ENCODE results near the gene RRM2. TPM values are rescaled to one million over a fixed set of nuclear protein-coding genes. Genes with fewer than 3 reads are reported as not detected.
"Not testable (repeated sequence)": the region's sequence is repeated elsewhere in the genome, so short reads cannot be mapped to it uniquely, and the experiment has no call there.

Gene RRM2
- total RNA-seq, 6 donors from 2014 or later: 2.1 to 12.9 (median 3.2) TPM

DNA sequence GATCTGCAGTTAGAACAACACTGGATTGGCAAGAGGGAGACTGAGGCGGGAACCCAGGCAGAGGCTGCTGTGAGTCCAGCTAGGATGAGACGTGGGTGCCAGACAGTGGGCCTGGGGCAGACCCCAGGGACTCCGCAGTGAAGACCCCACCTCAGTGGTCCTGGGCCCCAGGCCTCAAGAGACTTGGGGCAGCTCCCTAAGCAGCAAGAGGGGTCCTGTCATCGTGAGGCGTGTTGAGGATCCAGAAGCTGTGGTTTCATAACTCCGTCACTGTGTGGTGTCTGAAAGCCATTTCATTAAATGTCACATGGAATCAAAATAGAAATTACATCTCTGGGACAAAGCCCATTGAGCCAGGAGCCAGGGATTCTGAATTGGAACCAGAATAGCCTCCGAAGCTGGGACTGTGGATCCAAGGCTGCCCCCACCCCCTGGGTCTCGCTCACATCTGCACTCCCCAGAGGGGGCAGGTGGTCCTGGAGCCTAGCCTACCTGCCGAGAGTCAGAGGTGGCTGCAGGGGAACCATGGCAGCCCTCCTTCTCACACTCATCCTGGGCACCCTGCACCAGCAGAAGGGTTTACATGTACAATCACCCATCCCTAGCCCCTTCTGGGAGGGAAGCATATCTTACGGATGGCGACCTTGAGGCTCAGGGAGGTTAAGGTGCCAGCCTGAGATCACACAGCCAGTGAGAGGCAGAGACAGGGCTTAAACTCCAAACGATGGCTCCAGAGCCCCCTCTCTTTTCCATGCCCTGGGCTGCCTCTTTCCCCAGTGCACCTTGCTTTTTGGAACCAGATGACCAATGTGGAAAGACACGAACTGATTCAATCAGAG lies 23.2 kb downstream of the RRM2 start:
- Histone ChIP-seq H3K36me3 (no peaks in the 10 kb centered on the region), H3K27ac (peak overlapping the region in 1 of 4 donors; percentile 30), H3K27me3 (no peaks in the 10 kb centered on the region), H3K4me3 (no peak overlapping the region), H3K4me1 (no peaks in the 10 kb centered on the region), H3K9me3 (no peaks in the 10 kb centered on the region)
- 78 to 91% methylated on average over 6 to 12 of the region's 13 CpGs for WGBS, 2 donors
- TF ChIP-seq POLR2AphosphoS5 (IDR thresholded peaks at IDR 0.05): no peak
- TF ChIP-seq EP300 (IDR thresholded peaks at IDR 0.05): no peak
- no peak for TF ChIP-seq POLR2A (IDR thresholded peaks at IDR 0.05)
- TF ChIP-seq, protein P1, sequence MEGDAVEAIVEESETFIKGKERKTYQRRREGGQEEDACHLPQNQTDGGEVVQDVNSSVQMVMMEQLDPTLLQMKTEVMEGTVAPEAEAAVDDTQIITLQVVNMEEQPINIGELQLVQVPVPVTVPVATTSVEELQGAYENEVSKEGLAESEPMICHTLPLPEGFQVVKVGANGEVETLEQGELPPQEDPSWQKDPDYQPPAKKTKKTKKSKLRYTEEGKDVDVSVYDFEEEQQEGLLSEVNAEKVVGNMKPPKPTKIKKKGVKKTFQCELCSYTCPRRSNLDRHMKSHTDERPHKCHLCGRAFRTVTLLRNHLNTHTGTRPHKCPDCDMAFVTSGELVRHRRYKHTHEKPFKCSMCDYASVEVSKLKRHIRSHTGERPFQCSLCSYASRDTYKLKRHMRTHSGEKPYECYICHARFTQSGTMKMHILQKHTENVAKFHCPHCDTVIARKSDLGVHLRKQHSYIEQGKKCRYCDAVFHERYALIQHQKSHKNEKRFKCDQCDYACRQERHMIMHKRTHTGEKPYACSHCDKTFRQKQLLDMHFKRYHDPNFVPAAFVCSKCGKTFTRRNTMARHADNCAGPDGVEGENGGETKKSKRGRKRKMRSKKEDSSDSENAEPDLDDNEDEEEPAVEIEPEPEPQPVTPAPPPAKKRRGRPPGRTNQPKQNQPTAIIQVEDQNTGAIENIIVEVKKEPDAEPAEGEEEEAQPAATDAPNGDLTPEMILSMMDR (IDR thresholded peaks at IDR 0.05): no peak
- DNase-seq: no peak
- no peak for ATAC-seq (ENCODE audit: low FRiP score in 2 of 2)

DNA sequence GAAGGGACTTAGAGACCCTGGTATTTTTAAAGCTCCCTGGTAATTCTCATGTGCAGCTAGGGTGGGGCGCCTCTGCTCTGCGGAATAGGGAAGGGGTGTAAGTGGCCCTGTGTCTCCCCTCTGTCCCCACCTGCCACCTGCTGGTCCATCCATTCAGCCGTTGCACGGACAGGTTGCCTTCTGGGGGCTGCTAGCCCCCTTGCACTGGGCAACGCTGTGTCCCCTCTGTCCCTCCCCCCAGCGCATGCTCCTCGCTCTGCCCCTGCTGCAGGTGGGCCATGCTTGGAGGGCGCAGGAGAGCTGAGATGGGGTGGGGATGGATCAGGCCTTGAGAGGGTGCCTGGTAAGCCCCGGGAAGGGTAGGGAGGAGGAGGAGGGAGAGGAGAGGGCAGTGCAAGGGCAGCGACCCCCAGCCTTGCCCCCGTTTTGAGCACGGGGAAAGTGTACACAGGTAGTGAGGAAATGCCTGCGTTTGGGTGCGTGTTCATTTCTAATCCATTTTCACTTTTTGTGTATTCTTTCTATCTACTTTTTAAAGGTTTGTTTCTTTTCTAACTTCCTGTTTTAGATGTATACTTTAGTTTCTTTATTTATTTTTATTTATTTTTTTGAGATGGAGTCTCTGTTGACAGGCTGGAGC lies 23.9 kb downstream of the RRM2 start:
- no peaks in the 10 kb centered on the region for H3K9me3 ChIP-seq
- no peak for ATAC-seq (ENCODE audit: low FRiP score in 2 of 2)

DNA sequence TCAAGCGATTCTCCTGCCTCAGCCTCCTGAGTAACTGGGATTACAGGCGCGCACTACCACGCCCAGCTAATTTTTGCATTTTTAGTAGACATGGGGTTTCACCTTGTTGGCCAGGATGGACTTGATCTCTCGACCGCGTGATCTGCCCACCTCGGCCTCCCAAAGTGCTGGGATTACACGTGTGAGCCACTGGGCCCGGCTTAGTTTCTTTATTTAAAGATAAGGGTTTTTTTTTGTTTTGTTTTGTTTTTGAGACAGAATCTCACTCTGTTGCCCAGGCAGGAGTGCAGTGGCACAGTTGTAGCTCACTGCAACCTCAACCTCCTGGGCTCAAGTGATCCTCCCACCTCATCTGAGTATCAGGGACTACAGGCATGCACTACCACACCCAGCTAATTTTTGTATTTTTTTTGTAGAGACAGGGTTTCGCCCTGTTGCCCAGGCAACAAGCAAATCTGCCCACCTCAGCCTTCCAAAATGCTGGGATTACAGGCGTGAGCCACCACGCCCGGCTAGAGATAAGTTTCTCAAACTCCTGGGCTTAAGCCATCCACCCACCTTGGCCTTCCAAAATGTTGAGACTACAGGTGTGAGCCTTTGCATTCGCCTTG lies 24.6 kb downstream of the RRM2 start:
- not testable (repeated sequence) for DNase-seq; H3K27me3 ChIP-seq; ATAC-seq (ENCODE audit: low FRiP score in 2 of 2); H3K4me1 ChIP-seq; H3K36me3 ChIP-seq; H3K4me3 ChIP-seq; H3K9me3 ChIP-seq; H3K27ac ChIP-seq
- 97% methylated on average over 15 of the region's 15 CpGs for WGBS, 2 donors

More for the DNA sequence above, 23.9 kb downstream of the RRM2 start:
- Histone ChIP-seq H3K27ac (no peak overlapping the region), H3K36me3 (no peaks in the 10 kb centered on the region), H3K4me3 (no peak overlapping the region), H3K4me1 (no peaks in the 10 kb centered on the region), H3K27me3 (no peaks in the 10 kb centered on the region)
- 91 to 92% methylated on average over 13 to 14 of the region's 14 CpGs for WGBS, 2 donors
- no peak for DNase-seq
- TF ChIP-seq, protein P1 (IDR thresholded peaks at IDR 0.05): no peak
- TF ChIP-seq EP300 (IDR thresholded peaks at IDR 0.05): no peak

DNA sequence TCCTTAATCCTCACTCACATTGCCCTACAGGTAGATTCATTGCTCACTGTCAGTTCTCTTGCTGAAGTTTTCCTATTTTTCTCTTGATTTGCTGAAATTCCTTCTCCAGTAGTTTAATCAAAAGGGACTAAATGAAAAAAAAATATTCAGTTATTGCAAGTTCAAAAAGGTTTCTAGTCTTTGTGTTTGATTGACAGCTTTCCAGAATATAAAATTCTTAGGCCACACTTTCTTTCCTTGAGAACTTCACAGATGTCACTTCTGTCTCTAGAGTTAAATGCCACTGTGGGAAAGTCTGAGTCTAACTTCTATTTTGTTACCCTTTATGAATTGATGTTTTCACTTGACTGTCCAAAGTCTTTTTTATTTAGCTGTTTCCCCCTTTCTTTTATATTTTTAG lies 25.7 kb downstream of the RRM2 start:
- no peak for TF ChIP-seq EP300 (IDR thresholded peaks at IDR 0.05)
- no peak for TF ChIP-seq POLR2A (IDR thresholded peaks at IDR 0.05)
- no peak for TF ChIP-seq POLR2AphosphoS5 (IDR thresholded peaks at IDR 0.05)
- TF ChIP-seq, protein P1 (IDR thresholded peaks at IDR 0.05): no peak
- no peak for ATAC-seq (ENCODE audit: low FRiP score in 2 of 2)

DNA sequence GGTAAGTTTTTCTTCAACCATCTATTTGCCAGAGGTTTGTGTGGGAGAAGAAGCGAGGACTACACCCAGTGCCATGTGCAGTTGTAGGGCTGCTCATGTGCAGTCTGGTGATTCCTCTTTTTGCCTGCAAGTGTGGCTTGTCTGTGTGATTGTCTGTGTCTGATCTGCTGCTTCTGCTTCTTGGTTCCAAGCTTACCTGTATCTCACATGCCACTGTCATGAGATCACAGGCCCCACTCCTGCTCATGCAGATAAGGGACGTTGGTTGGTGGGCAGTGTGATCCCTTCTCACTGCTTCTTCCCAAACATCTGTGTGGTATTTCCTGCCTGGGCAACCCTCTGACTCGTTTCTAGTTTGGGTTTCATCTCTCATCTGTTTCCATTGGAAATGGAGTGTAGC lies 27.1 kb downstream of the RRM2 start:
- Histone ChIP-seq H3K4me3 (no peak overlapping the region), H3K9me3 (no peaks in the 10 kb centered on the region), H3K4me1 (no peaks in the 10 kb centered on the region), H3K27me3 (no peaks in the 10 kb centered on the region), H3K27ac (no peak overlapping the region), H3K36me3 (no peaks in the 10 kb centered on the region)
- no peak for DNase-seq
- ATAC-seq (ENCODE audit: low FRiP score in 2 of 2): no peak
- TF ChIP-seq, protein P1 (IDR thresholded peaks at IDR 0.05): no peak
- TF ChIP-seq EP300 (IDR thresholded peaks at IDR 0.05) (no peak), POLR2A (IDR thresholded peaks at IDR 0.05) (no peak)
- WGBS, 2 donors: 52 to 68% methylated on average over 3 of the region's 3 CpGs

More for the DNA sequence above, 25.7 kb downstream of the RRM2 start:
- no peaks in the 10 kb centered on the region for H3K36me3 ChIP-seq
- no peak overlapping the region for H3K4me3 ChIP-seq
- no peaks in the 10 kb centered on the region for H3K27me3 ChIP-seq
- no peak for DNase-seq
- H3K4me1 ChIP-seq: no peaks in the 10 kb centered on the region
- H3K27ac ChIP-seq: no peak overlapping the region
- H3K9me3 ChIP-seq: no peaks in the 10 kb centered on the region

Data from upper lobe of left lung (tissue), 6 donors.